A673 (cell line): ENCODE results near the gene NLRP3.
"Not testable (repeated sequence)": the region's sequence is repeated elsewhere in the genome, so short reads cannot be mapped to it uniquely, and the experiment has no call there.

Experiments used
- EZH2 ChIP-seq: fragments of 200-600 bp; sonication (generic); IDR thresholded peaks from 2 replicates; pipeline ENCODE4 v1.6.1; 2017; ENCODE audit warnings: borderline replicate concordance, low read depth, mild to moderate bottlenecking, mixed read lengths, antibody characterized with exemption, low read length; ENCODE audit not compliant: poor library complexity, severe bottlenecking
- TF ChIP-seq, protein P1 (sequence below): fragments of 300-800, 200-600 bp; sonication (generic); conservative IDR thresholded peaks from 2 replicates; pipeline ENCODE4 v1.5.1; 2017; ENCODE audit warnings: low read depth, mild to moderate bottlenecking, antibody characterized with exemption, low read length, moderate library complexity, mixed read lengths

DNA sequence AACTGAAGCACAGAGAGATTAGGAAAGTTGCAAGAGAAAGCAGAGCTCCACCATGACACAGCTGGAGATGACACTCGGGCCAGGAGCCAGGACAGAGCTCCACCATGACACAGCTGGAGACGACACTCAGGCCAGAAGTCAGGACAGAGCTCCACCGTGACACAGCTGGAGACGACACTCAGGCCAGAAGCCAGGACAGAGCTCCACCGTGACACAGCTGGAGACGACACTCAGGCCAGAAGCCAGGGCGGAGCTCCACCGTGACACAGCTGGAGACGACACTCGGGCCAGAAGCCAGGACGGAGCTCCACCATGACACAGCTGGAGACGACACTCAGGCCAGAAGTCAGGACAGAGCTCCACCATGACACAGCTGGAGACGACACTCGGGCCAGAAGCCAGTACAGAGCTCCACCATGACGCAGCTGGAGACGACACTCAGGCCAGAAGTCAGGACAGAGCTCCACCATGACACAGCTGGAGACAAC, 55.0 kb downstream of the NLRP3 start:
- TF ChIP-seq, protein P1, sequence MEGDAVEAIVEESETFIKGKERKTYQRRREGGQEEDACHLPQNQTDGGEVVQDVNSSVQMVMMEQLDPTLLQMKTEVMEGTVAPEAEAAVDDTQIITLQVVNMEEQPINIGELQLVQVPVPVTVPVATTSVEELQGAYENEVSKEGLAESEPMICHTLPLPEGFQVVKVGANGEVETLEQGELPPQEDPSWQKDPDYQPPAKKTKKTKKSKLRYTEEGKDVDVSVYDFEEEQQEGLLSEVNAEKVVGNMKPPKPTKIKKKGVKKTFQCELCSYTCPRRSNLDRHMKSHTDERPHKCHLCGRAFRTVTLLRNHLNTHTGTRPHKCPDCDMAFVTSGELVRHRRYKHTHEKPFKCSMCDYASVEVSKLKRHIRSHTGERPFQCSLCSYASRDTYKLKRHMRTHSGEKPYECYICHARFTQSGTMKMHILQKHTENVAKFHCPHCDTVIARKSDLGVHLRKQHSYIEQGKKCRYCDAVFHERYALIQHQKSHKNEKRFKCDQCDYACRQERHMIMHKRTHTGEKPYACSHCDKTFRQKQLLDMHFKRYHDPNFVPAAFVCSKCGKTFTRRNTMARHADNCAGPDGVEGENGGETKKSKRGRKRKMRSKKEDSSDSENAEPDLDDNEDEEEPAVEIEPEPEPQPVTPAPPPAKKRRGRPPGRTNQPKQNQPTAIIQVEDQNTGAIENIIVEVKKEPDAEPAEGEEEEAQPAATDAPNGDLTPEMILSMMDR = not testable (repeated sequence)
- not testable (repeated sequence) for TF ChIP-seq EZH2
